Subcutaneous abdominal adipose tissue (tissue), 5 donors: ENCODE data around the gene SLC5A9.
"Not testable (repeated sequence)": the region's sequence is repeated elsewhere in the genome, so short reads cannot be mapped to it uniquely, and the experiment has no call there.

ENCODE experiments used
- H3K27ac ChIP-seq: one replicate; pipeline ENCODE4 v1.7.0; 2013; ENCODE audit warnings: low read depth, mild to moderate bottlenecking, inconsistent platforms, low read length, moderate library complexity
- H3K27me3 ChIP-seq, 5 donors: one replicate each; pipeline ENCODE4 v1.7.0; 2013; ENCODE audit warnings: low read length in 5 of 5, inconsistent platforms in 1 of 5; ENCODE audit not compliant: control insufficient read depth in 5 of 5, insufficient read depth in 4 of 5
- H3K36me3 ChIP-seq, 5 donors: one replicate each; pipeline ENCODE4 v1.7.0; 2013; ENCODE audit warnings: low read length in 5 of 5; ENCODE audit not compliant: control insufficient read depth in 5 of 5, insufficient read depth in 5 of 5
- H3K4me1 ChIP-seq, 5 donors: one replicate each; pipeline ENCODE4 v1.7.0; 2013; ENCODE audit warnings: low read length in 5 of 5, mild to moderate bottlenecking in 3 of 5, moderate library complexity in 1 of 5; ENCODE audit not compliant: control insufficient read depth in 5 of 5, insufficient read depth in 5 of 5
- H3K4me3 ChIP-seq, 5 donors: one replicate each; pipeline ENCODE4 v1.7.0; 2013; ENCODE audit warnings: low read length in 5 of 5, low read depth in 1 of 5
- H3K9ac ChIP-seq, 5 donors: one replicate each; pipeline ENCODE4 v1.7.0; 2013; ENCODE audit warnings: low read length in 5 of 5, mild to moderate bottlenecking in 4 of 5, moderate library complexity in 3 of 5
- H3K9me3 ChIP-seq, 5 donors: one replicate each; pipeline ENCODE4 v1.7.0; 2013; ENCODE audit warnings: low read length in 5 of 5; ENCODE audit not compliant: control insufficient read depth in 5 of 5
- donor health status: healthy.
- donor health status: healthy.
- donor health status: healthy.
- donor health status: healthy.
- donor health status: healthy.

The SLC5A9 gene

GRCh38 chr1:48291421-48291820, 68.9 kb downstream of the SLC5A9 start:
- H3K27me3 ChIP-seq, result no peaks in the 10 kb centered on the region
- no peaks in the 10 kb centered on the region for H3K9me3 ChIP-seq
- no peak overlapping the region for H3K4me3 ChIP-seq
- H3K9ac ChIP-seq, result no peak overlapping the region
- H3K36me3 ChIP-seq, result peaks cover 0 to 6% (median 2%) of the 10 kb centered on the region in 5 donors
- H3K4me1 ChIP-seq, result peaks cover 0 to 2% (median 0%) of the 10 kb centered on the region in 5 donors
- no peak overlapping the region for H3K27ac ChIP-seq

GRCh38 chr1:48292706-48293105, 70.2 kb downstream of the SLC5A9 start:
- H3K27me3 ChIP-seq, result no peaks in the 10 kb centered on the region

GRCh38 chr1:48294094-48294493, 71.6 kb downstream of the SLC5A9 start:
- not testable (repeated sequence) for H3K9me3 ChIP-seq, H3K36me3 ChIP-seq, H3K27ac ChIP-seq, H3K4me3 ChIP-seq, H3K27me3 ChIP-seq, H3K9ac ChIP-seq, H3K4me1 ChIP-seq

More at GRCh38 chr1:48292706-48293105, 70.2 kb downstream of the SLC5A9 start:
- no peaks in the 10 kb centered on the region for H3K9me3 ChIP-seq
- peaks cover 0 to 2% (median 0%) of the 10 kb centered on the region in 5 donors for H3K4me1 ChIP-seq
- H3K4me3 ChIP-seq, result no peak overlapping the region
- H3K27ac ChIP-seq, result no peak overlapping the region
- H3K9ac ChIP-seq, result no peak overlapping the region
- H3K36me3 ChIP-seq, result peaks cover 0 to 6% (median 2%) of the 10 kb centered on the region in 5 donors

- Histone ChIP-seq H3K36me3 (peaks cover 0 to 6% (median 2%) of the 10 kb centered on the region in 5 donors), H3K27me3 (no peaks in the 10 kb centered on the region), H3K9ac (no peak overlapping the region), H3K9me3 (no peaks in the 10 kb centered on the region), H3K4me3 (no peak overlapping the region), H3K4me1 (peaks cover 0 to 2% (median 0%) of the 10 kb centered on the region in 5 donors), H3K27ac (no peak overlapping the region)
These were observed 72.1 kb downstream of the SLC5A9 start for GRCh38 chr1:48294656-48295055.
